Kidney (tissue), 11 donors: ENCODE results near the gene DNMT3L. TPM values are rescaled to one million over a fixed set of nuclear protein-coding genes. Genes with fewer than 3 reads are reported as not detected.
"Not testable (repeated sequence)": the region's sequence is repeated elsewhere in the genome, so short reads cannot be mapped to it uniquely, and the experiment has no call there.

Experiments used
- DNase-seq, 5 donors: peaks; one replicate each; pipeline ENCODE4 v3.0.0-alpha.2; 2013 to 2020
- FAIRE-seq: peaks from 2 replicates; lab custom pipeline; 2012; peaks lifted over from hg19 to GRCh38; lab: Jason Lieb, UNC
- H3K27ac ChIP-seq, 2 donors: one replicate each; pipeline ENCODE4 v1.7.0; 2013; ENCODE audit warnings: low read depth in 2 of 2, low read length in 2 of 2, inconsistent platforms in 1 of 2
- H3K27me3 ChIP-seq: one replicate; pipeline ENCODE4 v1.7.1; 2013; ENCODE audit warnings: low read length, inconsistent platforms; ENCODE audit not compliant: control insufficient read depth, insufficient read depth
- H3K36me3 ChIP-seq, 3 donors: one replicate each; pipeline versions ENCODE4 v1.7.0 to v1.7.1; 2013; ENCODE audit warnings: low read length in 3 of 3, control low read depth in 1 of 3, inconsistent platforms in 1 of 3; ENCODE audit not compliant: insufficient read depth in 3 of 3, control insufficient read depth in 2 of 3
- H3K4me1 ChIP-seq, 3 donors: one replicate each; pipeline versions ENCODE4 v1.7.0 to v1.7.1; 2013; ENCODE audit warnings: low read length in 3 of 3, inconsistent platforms in 1 of 3, low read depth in 1 of 3; ENCODE audit not compliant: control insufficient read depth in 2 of 3, insufficient read depth in 2 of 3
- H3K4me3 ChIP-seq, 3 donors: one replicate each; pipeline versions ENCODE4 v1.7.0 to v1.8.1; 2013; ENCODE audit warnings: low read length in 3 of 3, control low read depth in 1 of 3, inconsistent platforms in 1 of 3
- H3K9ac ChIP-seq, 3 donors: one replicate each; pipeline versions ENCODE4 v1.7.0 to v1.7.1; 2013; ENCODE audit warnings: low read length in 3 of 3, control low read depth in 1 of 3, inconsistent platforms in 1 of 3
- H3K9me3 ChIP-seq, 3 donors: one replicate each; pipeline versions ENCODE4 v1.7.0 to v1.7.1; 2013; ENCODE audit warnings: low read length in 3 of 3, control low read depth in 1 of 3, inconsistent platforms in 1 of 3; ENCODE audit not compliant: control insufficient read depth in 2 of 3, insufficient read depth in 1 of 3
- intact Hi-C: fragments of 100-400 bp; cut with DNase I; formaldehyde crosslinking; loops from one replicate; pipeline ENCODE4 v1.11.1; 2022
- polyA plus RNA-seq: library from polyadenylated mRNA; stranded (reverse); fragments of 350-450 nt; fragmentation: Illumina TruSeq; extraction: RNeasy Lipid Tissue Mini Kit (QIAGEN cat#74804); gene quantifications from one replicate; pipeline ENCODE4 v1.2.3, GENCODE V29; 2014; ENCODE audit warnings: low read depth, low replicate concordance; ENCODE audit not compliant: insufficient read depth
- total RNA-seq: library from RNA; stranded (reverse); fragmentation: NEBNext Ultra II Directional; extraction: Animal tissue kit (Norgen Biotek cat#: 25700); gene quantifications from one replicate; pipeline ENCODE4 v1.2.1, GENCODE V29; 2021
- donor health status: control.
- donor health status: control.
- donor health status: DM: yes; HTN: yes; CAD: no.
- donor health status: Normal renal cell carcinoma (clear cell type).

DNMT3L gene
- total and polyA plus RNA-seq, 2 donors from 2014 or later = 0.47 TPM; not detected in 1

- H3K9me3 ChIP-seq, intact Hi-C loops, H3K4me3 ChIP-seq, H3K27ac ChIP-seq, H3K36me3 ChIP-seq, H3K27me3 ChIP-seq, FAIRE-seq, DNase-seq, H3K9ac ChIP-seq, H3K4me1 ChIP-seq: not testable (repeated sequence)
Measured at GRCh38 chr21:44229561-44229960, 32.1 kb downstream of the DNMT3L start.

GRCh38 chr21:44228109-44228508 lies 33.6 kb downstream of the DNMT3L start:
- FAIRE-seq, H3K9ac ChIP-seq, DNase-seq, H3K4me1 ChIP-seq, H3K27me3 ChIP-seq, H3K27ac ChIP-seq, H3K4me3 ChIP-seq, H3K9me3 ChIP-seq, H3K36me3 ChIP-seq, intact Hi-C loops: not testable (repeated sequence)

GRCh38 chr21:44227614-44228013 lies 34.1 kb downstream of the DNMT3L start:
- H3K4me1 ChIP-seq, FAIRE-seq, intact Hi-C loops, H3K36me3 ChIP-seq, H3K27ac ChIP-seq, H3K4me3 ChIP-seq, H3K9me3 ChIP-seq, H3K27me3 ChIP-seq, H3K9ac ChIP-seq: not testable (repeated sequence)
- peak in 1 of 5 donors; percentile 7 for DNase-seq

GRCh38 chr21:44225605-44226004 lies 36.1 kb downstream of the DNMT3L start:
- FAIRE-seq, H3K9me3 ChIP-seq, H3K27ac ChIP-seq, H3K27me3 ChIP-seq, H3K4me3 ChIP-seq, H3K4me1 ChIP-seq, H3K9ac ChIP-seq, DNase-seq, intact Hi-C loops, H3K36me3 ChIP-seq: not testable (repeated sequence)

- FAIRE-seq, H3K4me1 ChIP-seq, H3K9ac ChIP-seq, H3K27me3 ChIP-seq, intact Hi-C loops, H3K27ac ChIP-seq, H3K9me3 ChIP-seq, DNase-seq, H3K36me3 ChIP-seq, H3K4me3 ChIP-seq: not testable (repeated sequence)
Measured at GRCh38 chr21:44223334-44223733, 38.4 kb downstream of the DNMT3L start.

- H3K9me3 ChIP-seq, H3K9ac ChIP-seq, H3K36me3 ChIP-seq, FAIRE-seq, DNase-seq, H3K27ac ChIP-seq, intact Hi-C loops, H3K27me3 ChIP-seq, H3K4me3 ChIP-seq, H3K4me1 ChIP-seq: not testable (repeated sequence)
Measured at GRCh38 chr21:44220674-44221073, 41.0 kb downstream of the DNMT3L start.

- H3K27me3 ChIP-seq, H3K9me3 ChIP-seq, H3K36me3 ChIP-seq, DNase-seq, H3K27ac ChIP-seq, H3K4me1 ChIP-seq, H3K4me3 ChIP-seq, FAIRE-seq, H3K9ac ChIP-seq, intact Hi-C loops: not testable (repeated sequence)
Measured at GRCh38 chr21:44218461-44218860, 43.2 kb downstream of the DNMT3L start.

GRCh38 chr21:44211978-44212377 lies 49.7 kb downstream of the DNMT3L start:
- H3K36me3 ChIP-seq, H3K27me3 ChIP-seq, intact Hi-C loops: not testable (repeated sequence)

GRCh38 chr21:44211574-44211973 lies 50.1 kb downstream of the DNMT3L start:
- H3K27me3 ChIP-seq, FAIRE-seq, H3K4me1 ChIP-seq, H3K9ac ChIP-seq, H3K9me3 ChIP-seq, DNase-seq, H3K27ac ChIP-seq, H3K36me3 ChIP-seq, H3K4me3 ChIP-seq, intact Hi-C loops: not testable (repeated sequence)

More at GRCh38 chr21:44211978-44212377, 49.7 kb downstream of the DNMT3L start:
- H3K4me1 ChIP-seq, H3K9me3 ChIP-seq, H3K4me3 ChIP-seq, DNase-seq, H3K9ac ChIP-seq, H3K27ac ChIP-seq, FAIRE-seq: not testable (repeated sequence)
